GM19324 (cell line): Measurements from ENCODE around the gene FBXO2.

Experiments
- ATAC-seq: cut with Tn5 transposase; IDR thresholded peaks from one replicate; pipeline ENCODE4 v1.9.1; 2021; ENCODE audit warnings: mild to moderate bottlenecking, moderate library complexity; ENCODE audit not compliant: unreplicated experiment, low FRiP score

Gene FBXO2, protein sequence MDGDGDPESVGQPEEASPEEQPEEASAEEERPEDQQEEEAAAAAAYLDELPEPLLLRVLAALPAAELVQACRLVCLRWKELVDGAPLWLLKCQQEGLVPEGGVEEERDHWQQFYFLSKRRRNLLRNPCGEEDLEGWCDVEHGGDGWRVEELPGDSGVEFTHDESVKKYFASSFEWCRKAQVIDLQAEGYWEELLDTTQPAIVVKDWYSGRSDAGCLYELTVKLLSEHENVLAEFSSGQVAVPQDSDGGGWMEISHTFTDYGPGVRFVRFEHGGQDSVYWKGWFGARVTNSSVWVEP

DNA sequence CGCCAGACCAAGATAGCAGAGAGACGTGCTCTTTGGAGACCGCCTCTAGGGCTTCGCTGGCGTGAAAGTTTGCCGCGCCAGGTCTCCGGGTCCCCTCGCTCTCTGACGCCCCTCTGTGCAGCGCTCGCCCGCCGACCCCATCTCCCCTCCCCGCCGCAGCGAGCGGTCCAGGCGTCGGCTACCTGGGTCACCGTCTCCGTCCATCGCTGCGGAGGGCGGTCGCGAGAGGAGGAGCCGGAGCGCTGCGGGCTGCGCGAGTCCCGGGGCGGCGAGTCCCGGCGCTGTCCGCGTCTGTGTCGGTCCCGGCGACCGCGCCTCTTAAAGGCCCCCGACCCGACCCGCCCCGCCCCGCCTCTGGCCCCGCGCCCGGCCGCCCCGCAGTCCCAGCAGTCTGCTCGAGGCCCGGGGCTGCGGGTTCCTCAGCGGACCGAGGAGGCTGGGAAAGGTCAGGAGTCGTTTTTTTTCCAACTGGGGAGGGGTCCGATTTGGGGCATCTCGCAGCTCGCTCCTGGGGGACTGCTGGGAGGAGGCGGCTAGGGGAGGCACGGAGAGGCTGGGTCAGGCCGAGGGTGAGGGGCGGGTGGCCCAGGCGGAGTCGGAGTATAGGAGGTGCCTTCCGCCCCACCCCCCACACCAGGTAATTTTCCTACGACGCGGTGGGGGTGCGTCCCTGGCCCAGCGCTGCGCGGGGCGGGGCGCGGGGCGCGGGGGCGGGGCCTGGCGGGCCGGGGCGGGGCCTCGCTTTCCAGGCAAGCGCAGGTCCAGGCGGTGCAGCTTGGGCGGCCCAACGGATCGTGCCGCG, at the start of gene FBXO2, which contains the start of gene FBXO44:
Gene FBXO2 (minus strand): TSS at position 293 of the 802 bp plus-strand sequence. CDS start 89 bp downstream, at position 204.
Gene FBXO44 (plus strand): TSS at position 741 of the 802 bp plus-strand sequence. CDS start 959 bp downstream, outside the sequence.
- ATAC-seq: peak; percentile 51

DNA sequence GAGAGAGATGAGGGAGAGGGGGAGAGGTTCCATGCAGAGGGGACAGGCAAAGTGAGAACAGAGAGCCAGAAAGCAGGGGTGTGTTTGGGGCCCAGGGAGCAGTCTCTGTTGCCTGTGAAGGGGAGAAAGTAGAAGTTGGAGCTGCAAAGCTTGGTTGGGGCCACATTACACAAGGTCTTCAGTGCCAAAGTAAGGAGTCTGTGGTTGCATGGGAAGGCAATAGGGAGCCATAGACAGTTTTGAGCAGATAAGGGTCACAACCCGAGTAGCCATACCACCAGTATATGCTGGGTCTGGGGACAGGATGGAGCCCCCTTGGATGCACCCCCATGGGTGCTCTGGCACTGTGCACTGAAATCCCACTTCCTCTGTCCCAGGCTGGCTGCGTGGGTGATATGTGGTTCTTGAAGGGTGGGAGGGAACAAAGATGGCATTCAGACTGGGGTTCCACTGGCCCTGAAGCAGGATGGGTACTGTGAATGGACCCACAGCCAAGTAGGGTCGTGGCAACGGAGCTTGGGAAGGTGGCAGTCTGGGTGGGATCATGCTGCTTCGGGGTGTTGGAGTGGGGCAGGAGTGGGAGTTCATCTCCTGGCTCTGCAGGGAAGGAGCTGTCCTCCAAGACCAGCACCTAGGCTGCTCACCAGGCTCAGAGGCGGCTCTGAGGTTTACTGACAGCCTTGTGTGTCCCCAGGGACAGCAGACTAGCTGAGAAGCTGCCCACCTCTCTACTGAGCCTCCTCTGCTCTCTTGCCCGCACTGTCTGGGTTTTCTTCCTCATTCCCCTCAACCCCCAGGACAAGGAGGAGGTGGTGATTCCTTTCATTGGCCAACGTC, 49.3 kb upstream of the FBXO2 start:
- ATAC-seq: no peak

- ATAC-seq: no peak
These were observed 48.0 kb upstream of the FBXO2 start for GRCh38 chr1:11701981-11702803.

- no peak for ATAC-seq
These were observed 47.3 kb upstream of the FBXO2 start for GRCh38 chr1:11701551-11701961.

- ATAC-seq: no peak
These were observed 46.6 kb upstream of the FBXO2 start for GRCh38 chr1:11700601-11701467.

GRCh38 chr1:11697893-11698210, 43.6 kb upstream of the FBXO2 start:
- ATAC-seq: no peak

GRCh38 chr1:11697188-11697892, 43.1 kb upstream of the FBXO2 start:
- ATAC-seq: no peak

DNA sequence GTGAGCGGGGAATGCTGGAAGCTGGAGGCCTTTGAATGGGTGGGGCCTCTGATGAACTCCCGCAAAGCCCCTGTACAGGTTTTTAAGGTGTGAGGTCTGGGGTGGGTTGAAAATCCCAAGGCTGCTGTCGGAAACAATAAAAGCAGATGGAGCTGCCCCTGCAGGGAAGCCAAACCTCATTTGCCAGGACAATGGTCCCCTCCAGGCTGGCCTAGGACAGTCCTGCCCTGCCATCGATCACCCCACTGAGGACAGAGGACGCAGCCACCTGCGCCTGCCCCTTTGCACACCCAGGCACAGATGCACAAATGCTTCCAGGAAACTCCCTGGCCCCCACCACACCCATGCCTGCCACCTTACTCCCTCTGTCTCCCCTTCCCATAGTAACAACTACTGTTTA, 41.6 kb upstream of the FBXO2 start:
- no peak for ATAC-seq

- no peak for ATAC-seq
These were observed 39.7 kb upstream of the FBXO2 start for GRCh38 chr1:11693917-11694316.

DNA sequence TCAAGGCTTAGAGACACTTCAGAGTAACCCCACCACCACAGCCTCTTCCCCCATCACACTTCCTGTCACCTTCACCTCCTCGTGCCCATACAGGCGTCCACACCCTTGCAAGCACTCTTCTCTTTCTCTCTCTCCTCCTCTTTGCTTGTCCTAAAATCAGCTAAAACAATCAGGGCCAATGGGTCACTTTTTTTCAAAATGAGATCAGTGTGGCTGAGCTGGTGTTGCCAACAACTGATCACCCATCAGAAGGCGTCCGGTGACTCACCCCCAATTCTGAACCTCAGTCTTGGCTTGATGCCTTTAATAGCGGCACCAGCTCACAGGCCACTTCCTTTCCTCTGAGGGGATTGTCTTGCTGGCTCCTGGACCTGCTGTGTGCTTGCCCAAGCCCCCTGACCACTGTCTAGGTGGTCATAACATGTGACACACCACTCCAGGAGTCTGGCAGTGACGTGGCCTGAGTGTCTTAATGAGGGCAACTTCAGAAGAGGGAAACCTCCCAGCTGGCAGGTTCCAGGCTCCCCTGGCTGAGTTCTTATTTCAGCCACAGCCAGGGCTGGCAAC, 38.9 kb upstream of the FBXO2 start:
- ATAC-seq: no peak

DNA sequence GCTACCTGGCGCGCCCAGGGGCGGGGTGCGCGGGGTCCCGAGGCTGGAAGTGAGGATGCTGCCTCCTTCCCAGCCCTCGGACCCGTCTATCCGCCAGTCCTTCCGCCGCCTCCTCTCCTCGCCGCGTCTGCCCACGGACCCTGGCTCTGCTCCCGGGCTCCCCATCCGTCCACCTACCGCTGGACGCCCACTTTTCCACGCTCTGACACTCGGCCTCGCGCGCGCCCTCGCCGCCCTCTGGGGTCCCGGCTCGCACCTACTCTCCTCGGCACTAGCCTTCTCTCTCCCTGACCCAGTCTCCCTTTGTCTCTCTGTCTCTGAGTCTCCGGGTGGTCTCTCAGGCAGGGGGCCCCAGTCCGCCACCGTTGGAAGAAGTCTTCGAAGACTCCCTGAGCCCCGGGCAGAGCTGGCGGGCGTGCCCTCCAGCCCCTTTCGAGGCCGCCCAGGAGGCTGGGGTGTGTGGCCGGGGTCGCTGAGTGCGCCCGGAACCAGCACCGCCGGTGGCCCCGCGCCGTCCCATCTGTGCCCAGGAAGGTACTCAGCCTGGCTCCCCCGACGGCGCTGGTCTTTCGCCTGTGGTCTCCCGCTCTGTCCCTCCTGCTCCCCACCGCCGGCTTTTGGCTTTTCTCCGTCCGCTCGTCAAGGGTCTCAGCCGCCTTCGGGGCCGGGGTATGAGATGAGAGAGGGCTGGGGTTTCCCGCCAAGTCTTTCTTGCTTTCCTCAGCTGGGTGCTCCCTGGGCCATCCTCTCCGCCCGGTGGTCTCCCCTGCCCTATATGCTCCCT, 37.9 kb upstream of the FBXO2 start:
- ATAC-seq: no peak

DNA sequence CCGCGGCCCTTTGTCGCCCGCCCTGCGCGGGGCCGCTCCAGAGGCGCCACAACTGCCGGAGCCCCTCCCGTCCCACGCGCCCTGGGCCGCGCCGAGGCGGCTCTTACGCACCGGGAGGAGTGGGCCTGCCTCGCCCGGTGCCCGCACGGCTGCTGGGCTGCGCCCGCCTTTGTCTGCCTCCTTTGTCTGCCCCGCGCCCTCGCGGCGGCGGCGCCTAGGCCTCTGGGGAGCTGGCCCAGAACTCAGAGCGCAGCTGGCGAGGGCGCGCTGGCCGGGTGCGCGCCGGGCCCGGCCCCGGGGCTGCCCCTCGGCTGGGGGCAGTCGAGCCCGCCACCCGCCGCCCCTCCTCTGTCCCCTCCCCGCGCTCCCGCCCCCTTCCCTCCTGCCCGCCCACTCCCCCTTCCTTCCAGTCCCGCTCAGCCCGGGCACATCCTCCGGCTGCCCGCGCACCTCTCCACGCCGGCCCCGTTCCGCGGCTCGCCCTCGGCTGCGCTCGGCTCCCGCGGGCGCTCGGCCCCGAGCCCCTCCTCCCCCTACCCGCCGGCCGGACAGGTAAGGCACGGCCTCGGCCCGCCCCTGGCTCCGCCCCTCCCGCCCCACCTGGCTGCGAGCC, 37.2 kb upstream of the FBXO2 start, which contains the start of gene DRAXIN:
Gene DRAXIN (plus strand): TSS at position 409 of the 613 bp plus-strand sequence. CDS start 14,549 bp downstream, outside the sequence.
- no peak for ATAC-seq

DNA sequence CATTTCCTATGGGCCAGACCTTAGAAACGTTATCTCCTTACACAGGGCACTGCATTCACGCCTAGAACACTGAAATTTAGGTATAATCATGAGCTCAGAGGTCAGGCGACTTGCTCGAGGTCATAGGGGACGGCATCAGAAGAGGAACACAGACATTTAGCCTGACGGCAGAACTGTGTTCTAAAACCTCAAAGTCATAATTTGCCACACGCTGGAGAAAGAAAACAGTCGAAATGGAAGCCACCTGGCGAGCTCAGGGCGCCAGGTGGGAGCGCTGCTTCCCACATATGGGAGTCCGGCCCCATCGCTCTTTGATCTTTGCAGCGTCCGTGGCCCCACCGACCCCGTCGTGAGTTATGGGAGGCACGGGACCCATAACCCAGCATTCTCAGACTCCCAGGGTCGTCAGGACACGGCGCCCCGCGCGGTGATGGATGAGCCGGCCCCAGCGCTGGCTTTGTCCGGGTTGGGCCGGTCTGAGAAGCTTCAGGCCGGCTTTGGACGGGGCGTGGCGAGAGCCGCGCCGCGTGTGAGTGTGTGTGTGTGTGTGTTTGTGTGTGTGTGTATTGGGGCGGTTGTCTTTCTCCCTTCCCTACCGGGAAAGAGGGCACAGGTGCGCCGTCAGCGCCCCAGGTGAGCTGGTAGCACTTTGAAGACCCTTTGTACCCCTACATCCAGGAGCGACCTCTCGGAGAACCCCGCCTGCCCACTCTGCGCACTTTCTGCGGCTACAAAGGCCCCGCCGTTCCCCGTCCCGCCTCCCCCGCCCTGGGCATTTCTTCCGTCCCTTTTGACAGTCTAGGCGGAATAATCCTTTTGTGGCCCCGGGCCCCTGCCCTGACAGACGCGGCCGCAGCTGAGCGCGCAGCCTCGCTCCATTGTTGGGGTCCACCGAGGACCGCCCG, 36.4 kb upstream of the FBXO2 start:
- no peak for ATAC-seq

- ATAC-seq: no peak
These were observed 34.3 kb upstream of the FBXO2 start for GRCh38 chr1:11688506-11688905.

GRCh38 chr1:11685210-11685752, 31.1 kb upstream of the FBXO2 start:
- ATAC-seq: no peak

- ATAC-seq: no peak
These were observed 29.8 kb upstream of the FBXO2 start for GRCh38 chr1:11684070-11684469.
